ENCODE results near the gene C9orf50. TPM values are rescaled to one million over a fixed set of nuclear protein-coding genes. Genes with fewer than 3 reads are reported as not detected.
A peak's percentile ranks its signal among the peaks of the same experiment; 100 is the strongest.
"Not testable (repeated sequence)": the region's sequence is repeated elsewhere in the genome, so short reads cannot be mapped to it uniquely, and the experiment has no call there.

C9orf50 gene
- polyA plus RNA-seq, 3 donors, result 0.04 TPM; not detected in 2

DNA sequence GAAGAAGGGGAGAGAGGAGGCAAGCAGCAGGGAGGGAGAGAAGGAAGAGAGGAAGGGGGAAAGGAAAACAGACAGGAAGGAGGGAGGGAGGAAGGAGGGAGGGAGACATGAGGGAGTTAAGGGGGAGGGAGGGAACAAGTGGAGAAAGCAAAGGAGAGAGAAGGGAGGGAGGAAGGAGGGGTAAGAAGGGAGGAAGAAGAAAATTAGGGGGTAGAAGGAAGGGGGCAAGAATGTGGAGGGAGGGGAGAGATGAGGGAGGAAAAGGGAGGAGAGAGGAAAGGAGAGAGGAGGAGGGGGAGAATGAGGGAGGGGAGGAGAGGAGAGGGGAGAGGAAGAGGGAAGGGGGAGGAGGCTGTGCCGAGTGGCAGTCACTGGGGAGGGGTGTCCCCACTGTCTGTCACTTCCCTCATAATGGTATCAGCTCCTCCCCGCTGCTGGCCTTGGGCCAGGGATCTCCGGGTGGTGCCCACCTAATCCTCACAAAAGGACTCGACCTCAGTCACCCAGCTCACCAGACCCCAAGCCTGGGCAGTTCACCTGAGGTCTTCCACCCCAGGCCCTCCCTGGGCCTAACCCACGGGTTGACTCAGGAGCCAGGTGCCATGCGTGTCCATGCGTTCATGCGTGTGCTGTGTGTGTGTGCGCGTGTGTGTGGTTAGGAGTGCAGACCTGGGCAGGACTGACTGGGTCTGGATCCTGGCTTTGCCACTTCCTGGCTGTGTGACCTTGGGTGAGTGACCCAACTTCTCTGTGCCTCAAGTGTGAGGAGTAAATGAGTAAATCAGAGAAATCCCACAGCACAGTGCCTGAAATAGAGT is 18.1 kb downstream of the C9orf50 start:
- no peak overlapping the region for H3K27ac ChIP-seq (ENCODE audit: low read depth, low read length)
- 59 to 68% (median 60%) methylated on average over 10 of the region's 10 CpGs for WGBS, 3 donors

DNA sequence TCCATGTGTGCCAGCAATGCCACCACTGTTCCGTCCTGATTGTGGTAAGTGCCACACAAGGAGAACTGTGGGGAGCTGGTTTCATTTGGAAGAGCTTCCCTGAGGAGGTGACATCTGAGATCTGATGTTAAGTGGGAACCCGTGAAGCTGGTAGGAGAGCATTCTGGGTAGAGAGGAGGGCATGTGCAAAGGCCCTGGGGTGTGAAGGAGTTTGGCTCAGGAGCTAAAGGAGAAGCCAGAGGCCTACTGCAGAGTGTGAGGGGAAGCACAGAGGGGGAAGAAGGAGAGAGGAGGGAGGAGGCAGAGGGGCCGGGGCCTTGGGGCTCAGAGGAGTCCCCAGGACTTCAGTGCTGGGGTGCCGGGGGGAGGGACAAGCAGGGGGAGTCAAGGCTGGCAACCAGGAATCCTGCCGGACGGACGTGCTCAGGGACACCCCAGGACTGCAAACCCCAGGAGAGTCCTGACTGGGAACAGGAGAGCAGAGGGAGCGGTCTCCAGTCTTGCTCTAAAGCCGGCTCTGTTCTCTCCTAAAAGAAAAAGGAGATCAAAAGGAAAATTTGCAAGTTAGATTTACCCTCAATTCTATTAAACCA is 19.7 kb downstream of the C9orf50 start:
- H3K27ac ChIP-seq (ENCODE audit: low read depth, low read length), result no peak overlapping the region
- WGBS, 3 donors, result 78 to 83% (median 82%) methylated on average over 9 of the region's 9 CpGs

DNA sequence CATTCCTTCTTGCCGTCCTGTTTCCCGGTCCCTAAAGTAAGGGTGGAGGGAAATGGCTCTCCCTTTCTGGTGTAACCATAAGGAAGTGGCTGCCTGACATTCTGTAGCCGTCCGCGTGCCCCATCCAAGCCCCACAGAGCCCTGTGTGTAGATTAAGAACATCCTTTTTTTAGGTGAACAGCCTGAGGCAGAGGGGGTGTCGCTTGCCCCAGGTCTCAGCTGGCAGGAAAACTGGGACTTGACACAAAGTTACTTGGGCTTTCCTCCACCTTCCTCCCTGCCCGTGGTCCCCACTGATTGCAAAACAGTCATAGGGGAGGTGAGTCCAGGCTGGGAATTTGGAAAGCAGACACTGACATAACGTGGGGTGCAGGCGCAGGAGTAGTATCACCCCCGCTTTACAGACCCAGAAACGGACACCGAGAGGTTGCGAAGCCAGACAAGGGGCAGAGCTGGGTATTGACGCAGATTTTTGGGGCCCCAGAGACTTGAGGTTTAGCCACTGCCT is 22.8 kb downstream of the C9orf50 start:
- H3K27ac ChIP-seq (ENCODE audit: low read depth, low read length), result no peak overlapping the region
- WGBS, 3 donors, result 51 to 70% (median 56%) methylated on average over 14 of the region's 14 CpGs

DNA sequence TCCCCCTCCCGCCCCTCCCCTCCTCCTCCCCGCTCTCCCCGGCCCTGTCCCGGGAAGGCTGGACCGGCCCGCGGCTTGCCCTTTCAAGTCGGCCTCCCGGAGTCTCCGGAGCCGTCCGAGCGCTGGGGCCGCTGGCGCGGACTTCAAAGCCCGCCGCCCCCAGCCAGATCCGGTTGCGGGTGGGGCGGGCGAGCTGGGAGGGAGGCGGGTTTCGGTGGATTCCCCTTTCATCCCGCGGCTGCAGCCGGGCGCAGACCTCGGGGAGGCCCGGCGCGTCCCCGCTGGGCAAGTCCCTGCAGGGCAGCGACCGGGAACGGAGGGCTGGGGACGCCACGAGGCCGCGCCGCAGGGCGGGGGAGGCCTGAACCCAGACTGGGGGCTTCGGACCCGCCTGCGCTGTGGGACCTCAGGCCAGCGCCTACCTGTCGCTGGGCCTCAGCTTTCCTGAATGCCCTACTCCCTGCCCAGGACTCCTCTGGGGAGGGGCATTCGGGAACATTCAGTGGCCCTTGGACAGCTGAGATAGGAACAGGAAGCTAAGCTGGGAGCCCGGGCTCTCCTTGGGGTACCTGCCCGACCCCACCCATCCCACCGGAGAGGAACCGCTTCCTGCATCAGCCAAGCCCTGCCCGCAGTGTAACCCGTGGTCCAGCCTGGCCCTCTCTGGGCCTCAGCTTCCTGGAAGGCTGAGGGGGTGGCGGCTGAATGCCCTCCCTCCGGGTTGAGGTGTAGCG is 23.4 kb downstream of the C9orf50 start:
- WGBS, 3 donors, result 4 to 15% (median 5%) methylated on average over 34 to 57 of the region's 57 CpGs

DNA sequence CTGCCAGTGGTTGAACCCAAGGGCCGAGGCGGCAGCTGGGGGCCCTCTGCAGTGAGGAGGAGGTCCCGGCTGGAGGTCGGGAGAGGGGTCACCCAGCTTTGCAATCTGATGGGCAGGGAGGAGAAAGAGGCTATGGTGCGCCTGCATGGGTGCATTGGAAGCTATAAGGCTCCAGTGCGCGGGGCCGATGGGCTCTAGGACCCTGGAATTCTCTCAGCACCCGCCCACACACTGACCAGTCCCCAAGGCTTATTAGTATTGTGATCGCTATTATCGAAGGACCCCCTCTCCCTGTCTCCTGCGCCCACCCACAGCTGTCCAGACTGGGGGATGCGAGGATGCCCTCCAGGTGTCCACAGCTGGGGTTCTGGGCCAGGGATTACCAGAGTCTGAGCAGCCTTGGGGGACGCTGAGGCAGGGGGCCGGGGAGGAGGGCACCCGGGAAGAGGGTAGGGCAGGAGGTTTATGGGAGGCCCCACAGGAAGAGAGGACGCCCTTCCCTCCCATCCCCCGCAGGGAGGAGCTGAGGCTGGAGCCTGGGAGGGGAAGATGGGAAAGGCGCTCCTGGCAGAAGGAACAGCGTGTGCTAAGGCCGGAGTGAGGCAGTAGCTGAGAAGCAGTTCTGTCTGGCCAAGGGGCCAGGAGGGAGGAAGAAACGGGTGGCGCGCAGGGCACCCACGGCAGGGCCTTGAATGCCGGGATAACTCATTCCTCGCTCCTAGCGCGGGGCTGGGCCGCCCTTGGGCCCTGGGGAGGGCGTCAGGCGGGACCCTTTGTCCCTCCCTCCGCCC is 24.2 kb downstream of the C9orf50 start:
- 34 to 44% (median 40%) methylated on average over 25 to 33 of the region's 33 CpGs for WGBS, 3 donors
- H3K27ac ChIP-seq (ENCODE audit: low read depth, low read length), result peak overlapping the region; percentile 61

More for the DNA sequence above, 23.4 kb downstream of the C9orf50 start:
- peak overlapping the region; percentile 61 for H3K27ac ChIP-seq (ENCODE audit: low read depth, low read length)

DNA sequence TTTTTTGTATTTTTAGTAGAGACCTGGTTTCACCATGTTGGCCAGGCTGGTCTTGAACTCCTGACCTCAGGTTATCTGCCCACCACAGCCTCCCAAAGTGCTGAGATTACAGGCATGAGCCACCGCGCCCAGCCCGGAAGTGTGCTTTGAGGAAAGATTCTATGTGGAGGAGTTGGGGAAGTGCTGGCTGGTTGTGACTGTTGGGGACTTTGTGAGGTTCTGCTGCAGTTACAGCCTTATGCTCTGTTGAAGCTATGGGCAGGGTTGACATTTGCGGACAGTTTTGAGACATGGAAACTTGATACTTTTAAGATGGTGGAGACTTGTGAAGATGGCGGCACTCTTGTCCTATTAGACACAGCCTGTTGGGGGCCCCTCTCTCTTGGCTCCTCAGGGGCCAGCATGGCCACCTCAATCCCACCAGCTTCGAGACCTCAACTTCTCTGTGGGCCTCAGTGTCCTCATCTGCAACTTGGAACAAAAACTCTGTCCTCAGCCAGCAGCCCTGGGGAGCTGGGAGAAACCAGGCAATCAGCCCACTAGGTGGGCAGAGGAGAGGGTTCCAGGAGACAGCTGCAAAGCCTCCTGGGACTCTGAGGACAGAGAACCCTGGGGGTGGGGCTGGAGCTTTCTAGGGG is 24.9 kb downstream of the C9orf50 start:
- WGBS, 3 donors, result 54 to 89% (median 65%) methylated on average over 6 of the region's 6 CpGs
- no peak overlapping the region for H3K27ac ChIP-seq (ENCODE audit: low read depth, low read length)

DNA sequence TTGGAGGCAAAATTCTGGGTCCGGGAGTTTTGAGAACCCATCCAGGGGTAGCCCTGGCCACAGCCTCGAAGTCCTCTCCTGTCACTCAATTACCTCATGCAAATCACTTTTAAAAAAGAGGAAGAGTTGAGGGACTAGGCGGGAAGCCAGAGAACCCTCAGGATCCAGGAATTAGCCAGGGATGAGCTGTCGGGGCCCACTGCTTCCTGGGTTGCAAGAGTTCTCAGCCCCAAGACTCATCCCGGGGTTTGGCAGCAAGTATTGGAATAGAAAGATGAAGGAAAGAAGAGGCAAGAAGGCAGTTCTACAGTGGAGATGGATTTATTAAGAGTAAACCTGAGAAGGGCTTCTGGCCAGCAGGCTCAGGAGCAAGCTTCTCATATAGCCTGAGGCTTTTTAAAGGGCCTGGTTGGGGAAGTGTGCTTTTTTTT is 25.6 kb downstream of the C9orf50 start:
- 42 to 79% (median 52%) methylated on average over 5 of the region's 5 CpGs for whole genome bisulfite sequencing, 3 donors
- H3K27ac ChIP-seq (ENCODE audit: low read depth, low read length), result no peak overlapping the region

DNA sequence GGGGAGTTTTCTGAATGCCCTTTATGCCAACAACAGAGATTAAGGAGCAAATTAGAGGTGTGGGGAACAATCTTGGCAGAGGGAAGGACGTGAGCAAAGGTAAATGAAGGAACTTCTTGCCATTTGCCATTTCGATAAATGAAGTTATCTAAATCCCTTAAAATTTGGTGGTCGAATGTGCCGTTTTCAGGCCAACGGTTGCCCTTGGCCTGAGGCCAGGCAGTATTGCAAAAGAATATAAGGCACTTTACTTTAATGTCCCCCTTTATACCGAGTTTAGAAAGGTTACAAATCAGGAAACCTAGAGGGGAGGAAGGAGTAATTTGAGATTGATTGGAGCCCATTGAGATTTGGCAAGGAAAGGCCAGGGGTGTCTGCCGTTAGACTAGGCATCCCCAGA is 26.3 kb downstream of the C9orf50 start:
- WGBS, 3 donors, result 37 to 49% (median 43%) methylated on average over 7 of the region's 7 CpGs
- H3K27ac ChIP-seq (ENCODE audit: low read depth, low read length), result no peak overlapping the region

DNA sequence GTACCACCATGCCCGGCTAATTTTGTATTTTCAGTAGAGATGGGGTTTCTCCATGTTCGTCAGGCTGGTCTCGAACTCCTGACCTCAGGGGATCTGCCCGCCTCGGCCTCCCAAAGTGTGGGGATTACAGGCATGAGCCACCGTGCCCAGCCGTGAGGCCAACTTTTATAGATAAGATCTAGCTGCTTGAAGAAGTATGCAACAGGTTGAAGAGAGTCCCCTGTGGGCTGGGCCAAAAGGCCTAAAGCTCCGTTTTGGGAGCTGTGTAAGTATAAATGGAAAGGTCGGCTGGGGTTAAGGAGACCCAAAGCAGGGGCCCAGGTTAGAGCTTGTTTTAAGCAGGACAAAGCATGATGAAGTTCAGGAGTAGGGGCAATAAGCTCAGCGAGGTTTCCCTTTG is 28.1 kb downstream of the C9orf50 start:
- 82 to 90% (median 84%) methylated on average over 10 of the region's 10 CpGs for WGBS, 3 donors
- H3K27ac ChIP-seq (ENCODE audit: low read depth, low read length), result not testable (repeated sequence)

DNA sequence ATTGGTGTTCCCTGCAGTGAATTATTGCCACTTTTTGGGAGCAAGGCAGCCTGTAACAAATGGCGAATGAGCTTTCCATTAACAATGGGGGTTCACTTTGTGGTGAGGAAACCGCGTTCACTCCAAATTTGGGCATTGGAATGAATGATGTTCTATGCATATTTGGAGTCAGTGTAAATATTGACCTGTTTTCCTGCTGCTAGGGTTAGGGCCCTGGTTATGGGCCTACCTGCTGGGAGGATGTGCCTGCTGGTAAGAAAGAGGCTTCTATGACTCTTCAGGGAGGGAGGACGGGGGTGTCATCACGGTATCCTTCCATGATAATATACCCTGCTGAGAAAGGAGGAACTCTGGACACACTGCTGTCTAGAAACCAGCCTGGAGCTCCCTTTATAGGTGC is 29.0 kb downstream of the C9orf50 start:
- WGBS, 3 donors, result 80 to 85% (median 83%) methylated on average over 5 of the region's 5 CpGs

DNA sequence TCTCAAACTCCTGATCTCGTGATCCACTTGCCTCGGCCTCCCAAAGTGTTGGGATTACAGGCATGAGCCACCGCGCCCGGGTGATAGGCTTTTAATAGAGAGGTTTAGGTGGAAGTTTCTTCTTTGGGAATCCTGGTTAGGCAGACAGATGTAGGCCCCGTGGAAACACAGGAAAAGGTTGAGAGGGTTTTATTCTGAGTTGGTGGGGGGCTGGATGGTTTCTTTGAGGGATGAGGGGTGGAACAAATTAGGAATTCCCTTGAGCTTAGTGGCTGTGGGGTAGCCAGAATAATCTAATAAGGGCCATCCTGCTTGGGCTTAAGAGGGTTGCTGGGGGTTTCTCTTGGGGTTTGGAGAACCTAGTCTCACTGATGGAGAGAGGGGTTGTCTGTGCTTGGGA is 30.4 kb downstream of the C9orf50 start:
- WGBS, 3 donors, result 87 to 89% (median 89%) methylated on average over 6 of the region's 6 CpGs
- no peak overlapping the region for H3K27ac ChIP-seq (ENCODE audit: low read depth, low read length)

More for the DNA sequence above, 29.0 kb downstream of the C9orf50 start:
- H3K27ac ChIP-seq (ENCODE audit: low read depth, low read length), result no peak overlapping the region

DNA sequence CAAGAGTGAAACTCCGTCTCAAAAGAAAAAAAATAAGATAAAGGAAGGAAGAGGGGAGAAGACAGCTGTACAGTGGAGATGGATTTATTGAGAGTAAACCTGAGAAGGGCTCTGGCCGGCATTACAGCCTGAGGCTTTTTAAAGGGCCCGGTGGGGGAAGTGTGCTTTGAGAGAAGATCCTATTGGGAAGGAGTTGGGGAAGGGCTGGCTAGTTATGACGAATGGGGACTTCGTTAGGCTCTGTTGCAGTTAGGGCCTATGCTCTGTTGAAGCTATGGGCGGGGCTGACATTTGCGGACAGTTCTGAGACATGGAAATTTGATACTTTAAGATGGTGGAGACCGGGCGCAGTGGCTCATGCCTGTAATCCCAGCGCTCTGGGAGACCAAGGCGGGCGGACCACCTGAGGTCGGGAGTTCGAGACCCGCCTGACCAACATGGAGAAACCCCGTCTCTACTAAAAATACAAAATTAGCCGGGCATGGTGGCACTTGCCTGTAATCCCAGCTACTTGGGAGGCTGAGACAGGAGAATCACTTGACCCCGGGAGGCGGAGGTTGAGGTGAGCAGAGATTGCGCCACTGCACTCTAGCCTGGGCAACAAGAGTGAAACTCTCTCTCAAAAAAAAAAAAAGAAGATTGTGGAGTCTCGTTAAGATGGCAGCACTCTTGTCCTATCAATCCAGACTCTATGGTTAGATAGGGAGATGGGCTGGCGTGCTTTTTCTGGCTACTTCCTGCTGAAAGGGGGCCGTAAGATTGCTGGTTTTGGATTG is 33.2 kb downstream of the C9orf50 start:
- 82 to 89% (median 85%) methylated on average over 23 of the region's 23 CpGs for WGBS, 3 donors

DNA sequence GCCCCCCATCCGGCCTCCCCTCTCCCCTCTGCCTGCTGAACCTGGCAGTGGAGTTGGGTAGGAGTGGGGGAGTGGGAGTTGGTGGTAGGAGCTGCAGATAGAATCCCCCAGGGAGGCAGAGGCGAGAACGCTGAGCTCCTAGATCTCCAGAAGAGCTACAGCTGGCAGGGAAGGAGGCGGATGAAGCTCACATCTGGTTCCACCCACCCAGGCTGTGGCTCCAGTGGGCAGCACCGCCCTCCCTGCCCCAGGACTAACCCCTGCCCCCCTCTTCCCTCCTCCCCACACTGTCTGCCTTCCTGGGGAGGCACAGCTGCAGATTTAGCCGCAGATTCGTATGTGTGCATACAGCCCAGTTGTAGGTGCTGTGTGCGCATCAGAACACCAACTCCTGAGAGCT is 34.2 kb downstream of the C9orf50 start:
- no peak overlapping the region for H3K27ac ChIP-seq (ENCODE audit: low read depth, low read length)
- 55 to 76% (median 60%) methylated on average over 7 to 8 of the region's 8 CpGs for WGBS, 3 donors

More for the DNA sequence above, 33.2 kb downstream of the C9orf50 start:
- no peak overlapping the region for H3K27ac ChIP-seq (ENCODE audit: low read depth, low read length)

DNA sequence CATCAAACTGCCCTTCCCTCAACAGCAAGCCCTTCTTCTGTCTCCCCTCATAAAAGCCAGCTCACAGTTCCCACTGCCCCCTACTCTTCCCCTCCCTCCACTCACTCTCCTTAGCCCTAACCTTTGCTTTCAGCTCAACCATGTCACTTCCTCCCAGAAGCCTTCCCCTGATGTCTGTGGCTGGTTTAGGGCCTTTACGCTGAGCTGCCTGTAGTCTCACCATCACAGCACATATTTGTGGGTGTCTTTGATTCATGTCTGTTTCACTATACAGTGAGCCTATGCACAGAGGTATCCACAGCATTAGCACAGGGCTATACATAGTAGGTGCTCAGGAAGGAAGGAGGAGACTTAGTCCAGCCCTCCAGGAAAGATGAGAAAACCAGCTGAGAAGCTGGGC is 34.7 kb downstream of the C9orf50 start:
- WGBS, 3 donors, result 90 to 96% (median 94%) methylated on average over 1 of the region's 1 CpG
- no peak overlapping the region for H3K27ac ChIP-seq (ENCODE audit: low read depth, low read length)

DNA sequence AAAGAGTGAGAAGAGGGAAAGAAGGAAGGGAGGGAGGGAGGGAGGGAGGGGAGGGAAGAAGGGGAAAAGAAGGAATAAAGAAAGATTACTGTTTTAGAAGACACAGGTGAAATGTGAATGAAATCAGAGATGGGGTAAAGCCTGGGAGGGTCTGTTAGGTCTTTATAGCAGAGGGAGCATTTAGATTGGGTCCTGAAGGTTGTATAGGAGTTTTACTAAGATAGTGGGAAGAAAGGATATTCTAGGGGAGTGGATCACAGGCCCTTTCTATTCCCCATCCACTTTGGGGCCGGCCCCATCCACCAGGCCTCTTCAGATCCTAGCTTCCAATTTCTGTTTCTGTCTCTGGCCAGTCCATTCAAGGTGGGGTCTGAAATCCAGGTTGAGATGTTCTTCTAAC is 35.5 kb downstream of the C9orf50 start:
- H3K27ac ChIP-seq (ENCODE audit: low read depth, low read length), result no peak overlapping the region
- WGBS, 3 donors, result 85 to 100% (median 93%) methylated on average over 1 of the region's 1 CpG

DNA sequence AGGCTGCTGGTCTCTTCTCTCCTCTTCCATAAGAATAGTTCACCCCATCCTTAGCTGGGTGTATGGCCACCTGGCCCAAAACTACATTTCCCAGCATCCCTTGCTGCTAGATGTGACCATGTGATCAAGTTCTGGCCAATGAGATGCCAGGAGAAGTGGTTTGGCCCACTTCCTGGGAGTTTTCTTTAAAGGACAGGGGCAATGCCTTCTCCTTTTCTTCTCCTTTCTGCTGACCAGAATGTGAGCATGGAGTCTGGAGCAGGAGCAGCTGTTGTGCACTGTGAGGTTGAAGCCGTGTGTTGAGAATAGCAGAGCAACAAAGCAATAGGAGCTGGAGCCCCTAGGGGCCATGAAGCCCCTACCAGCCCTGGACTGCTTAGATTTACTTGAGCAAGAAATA is 36.8 kb downstream of the C9orf50 start:
- H3K27ac ChIP-seq (ENCODE audit: low read depth, low read length), result no peak overlapping the region
- 83 to 100% (median 84%) methylated on average over 1 of the region's 1 CpG for WGBS, 3 donors

All from adipose tissue (tissue), 3 donors.